A673 (cell line): Measurements from ENCODE around the gene ADGB. TPM values are rescaled to one million over a fixed set of nuclear protein-coding genes. Genes with fewer than 3 reads are reported as not detected.
"Not testable (repeated sequence)": the region's sequence is repeated elsewhere in the genome, so short reads cannot be mapped to it uniquely, and the experiment has no call there.

Source experiments
- BruUV-seq: library from RNA; stranded (reverse); fragments of 400-500 nt; replicated peaks from 2 replicates; lab custom pipeline; 2021; lab: Mats Ljungman, UMichigan
- CTCF ChIA-PET: fragments of 300-600 bp; sonication (Branson Sonifier 250); formaldehyde crosslinking; loops from one replicate; lab custom pipeline; 2022; ENCODE audit warnings: antibody characterized with exemption; lab: Charles Lee
- POLR2A ChIA-PET: fragments of 300-600 bp; sonication (Branson Sonifier 250); formaldehyde crosslinking; loops from one replicate; lab custom pipeline; 2022; ENCODE audit warnings: antibody characterized with exemption; ENCODE audit not compliant: low non-redundant PET; lab: Charles Lee
- DNase-seq: peaks from one replicate; pipeline ENCODE4 v3.0.0-alpha.2; 2015; ENCODE audit warnings: low spot score
- H3K27ac ChIP-seq: fragments of 200-600 bp; sonication (generic); 2 replicates; pipeline ENCODE4 v1.5.1; 2016; ENCODE audit warnings: mixed run types, low read depth, mild to moderate bottlenecking, mixed read lengths, antibody characterized with exemption, low read length; ENCODE audit not compliant: poor library complexity, severe bottlenecking
- H3K27me3 ChIP-seq: fragments of 200-600 bp; sonication (generic); replicated peaks from 2 replicates; pipeline ENCODE4 v1.6.1; 2017; ENCODE audit warnings: mixed run types, low read depth, mild to moderate bottlenecking, mixed read lengths, antibody characterized with exemption, low read length; ENCODE audit not compliant: insufficient read depth, poor library complexity
- H3K36me3 ChIP-seq: fragments of 200-600 bp; sonication (generic); 2 replicates; pipeline ENCODE4 v1.6.1; 2016; ENCODE audit warnings: mixed run types, mild to moderate bottlenecking, mixed read lengths, antibody characterized with exemption, low read length; ENCODE audit not compliant: insufficient read depth, poor library complexity, severe bottlenecking
- H3K4me1 ChIP-seq: fragments of 200-600 bp; sonication (generic); 2 replicates; pipeline ENCODE4 v1.6.1; 2017; ENCODE audit warnings: mixed run types, mild to moderate bottlenecking, mixed read lengths, antibody characterized with exemption, low read length; ENCODE audit not compliant: insufficient read depth, poor library complexity, severe bottlenecking
- H3K4me3 ChIP-seq: fragments of 200-600 bp; sonication (generic); 2 replicates; pipeline ENCODE4 v1.5.1; 2016; ENCODE audit warnings: low read depth, mixed run types, mild to moderate bottlenecking, mixed read lengths, low read length; ENCODE audit not compliant: poor library complexity, severe bottlenecking
- H3K9me3 ChIP-seq: fragments of 200-600 bp; sonication (generic); 2 replicates; pipeline ENCODE4 v1.6.1; 2016; ENCODE audit warnings: mixed run types, low read depth, mild to moderate bottlenecking, mixed read lengths, antibody characterized with exemption, low read length; ENCODE audit not compliant: poor library complexity, severe bottlenecking
- CTCF ChIP-seq: fragments of 300-800, 200-600 bp; sonication (generic); conservative IDR thresholded peaks from 2 replicates; pipeline ENCODE4 v1.5.1; 2017; ENCODE audit warnings: low read depth, mild to moderate bottlenecking, antibody characterized with exemption, low read length, moderate library complexity, mixed read lengths
- EZH2 ChIP-seq: fragments of 200-600 bp; sonication (generic); IDR thresholded peaks from 2 replicates; pipeline ENCODE4 v1.6.1; 2017; ENCODE audit warnings: borderline replicate concordance, low read depth, mild to moderate bottlenecking, mixed read lengths, antibody characterized with exemption, low read length; ENCODE audit not compliant: poor library complexity, severe bottlenecking
- intact Hi-C: fragments of 100-400 bp; cut with micrococcal nuclease; formaldehyde crosslinking; loops from one replicate; pipeline ENCODE4 v1.10.0; 2022; ENCODE audit not compliant: unreplicated experiment
- total RNA-seq: library from RNA; stranded (reverse); gene quantifications from 2 replicates; pipeline ENCODE4 v1.2.3, GENCODE V29; 2021

Gene ADGB
- total RNA-seq, 1 experiment from 2014 or later, result not detected

- ChIA-PET POLR2A (no interaction called here), CTCF (no interaction called here)
- BruUV-seq, result no TSS peak
- H3K9me3 ChIP-seq, result no peaks in the 10 kb centered on the region
- no peak for DNase-seq
- no peak overlapping the region for H3K4me3 ChIP-seq
- H3K36me3 ChIP-seq, result no peaks in the 10 kb centered on the region
- H3K27me3 ChIP-seq, result no peaks in the 10 kb centered on the region
- TF ChIP-seq EZH2 (no peak), CTCF (no peak)
- intact Hi-C loops, result no loop called here
- H3K4me1 ChIP-seq, result no peaks in the 10 kb centered on the region
- no peak overlapping the region for H3K27ac ChIP-seq
Measured at GRCh38 chr6:146553377-146554135, 45.2 kb upstream of the ADGB start.

GRCh38 chr6:146560607-146561006 is 38.2 kb upstream of the ADGB start:
- Histone ChIP-seq H3K4me3 (no peak overlapping the region), H3K27ac (no peak overlapping the region), H3K9me3 (no peaks in the 10 kb centered on the region), H3K27me3 (no peaks in the 10 kb centered on the region), H3K36me3 (no peaks in the 10 kb centered on the region), H3K4me1 (no peaks in the 10 kb centered on the region)
- CTCF ChIA-PET, result no interaction called here
- TF ChIP-seq CTCF, result no peak
- TF ChIP-seq EZH2, result no peak
- no TSS peak for BruUV-seq
- POLR2A ChIA-PET, result no interaction called here
- DNase-seq, result no peak
- intact Hi-C loops, result no loop called here

GRCh38 chr6:146566661-146567060 is 32.1 kb upstream of the ADGB start:
- H3K27me3 ChIP-seq, DNase-seq, H3K36me3 ChIP-seq, BruUV-seq, intact Hi-C loops, H3K4me1 ChIP-seq, H3K9me3 ChIP-seq, CTCF ChIA-PET, H3K4me3 ChIP-seq, POLR2A ChIA-PET, H3K27ac ChIP-seq: not testable (repeated sequence)

GRCh38 chr6:146568619-146569018 is 30.2 kb upstream of the ADGB start:
- H3K27ac ChIP-seq, CTCF ChIA-PET, H3K4me1 ChIP-seq, BruUV-seq, H3K4me3 ChIP-seq, POLR2A ChIA-PET, DNase-seq, H3K9me3 ChIP-seq, H3K27me3 ChIP-seq, H3K36me3 ChIP-seq, intact Hi-C loops: not testable (repeated sequence)
